Prostate gland (tissue), 2 donors: Measurements from ENCODE around the gene FGGY.

Experiments
- CTCF ChIP-seq, 4 experiments: fragments of 200-600 bp in 2 of 4; fragments of 450-650 bp in 2 of 4; sonication (generic) in 2 of 4; IDR thresholded peaks; 1 replicate in 3 of 4; 2 replicates in 1 of 4; pipeline ENCODE4 v1.5.1; 2016 to 2019; ENCODE audit warnings: antibody characterized with exemption in 4 of 4, mild to moderate bottlenecking in 2 of 4, moderate library complexity in 2 of 4
- POLR2A ChIP-seq: fragments of 450-650 bp; IDR thresholded peaks from one replicate; pipeline ENCODE4 v1.6.1; 2016; ENCODE audit warnings: antibody characterized with exemption, mild to moderate bottlenecking
- POLR2AphosphoS5 ChIP-seq: sonication (generic); formaldehyde crosslinking; IDR thresholded peaks from one replicate; pipeline ENCODE4 v1.6.1; 2017; ENCODE audit warnings: antibody characterized with exemption

- TF ChIP-seq POLR2A (no peak), POLR2AphosphoS5 (no peak), CTCF (IDR thresholded peaks at IDR 0.05) (no peak)
Observed at GRCh38 chr1:59315529-59316463, 18.9 kb downstream of the FGGY start.
